ENCODE data around the gene ITGA6. TPM values are rescaled to one million over a fixed set of nuclear protein-coding genes. Genes with fewer than 3 reads are reported as not detected.

Gene ITGA6
- total RNA-seq, 1 experiment from 2014 or later, result 27.8 TPM

DNA sequence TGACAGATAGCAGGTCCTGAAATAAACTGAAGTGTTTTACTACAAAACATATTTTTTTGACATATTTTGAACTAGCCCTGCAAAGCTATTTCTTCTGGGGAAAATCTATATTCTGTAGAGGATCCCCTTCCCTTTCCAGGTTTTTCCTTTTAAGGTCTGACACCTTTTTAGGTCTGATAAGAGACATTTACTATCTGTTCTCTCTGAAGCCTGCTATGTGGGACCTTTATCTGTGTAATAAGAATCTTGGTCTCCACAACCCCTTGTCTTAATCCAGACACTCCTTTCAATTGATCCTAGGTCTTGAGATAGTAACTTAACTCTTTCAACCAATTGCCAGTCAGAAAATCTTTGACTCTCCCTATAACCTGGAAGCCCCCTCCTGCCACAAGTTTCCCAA lies 123.0 kb downstream of the ITGA6 start:
- Mint-ChIP-seq H3K4me1 (ENCODE audit: low read depth, unreplicated experiment) (peaks cover 17% of the 10 kb centered on the region), H3K27ac (ENCODE audit: unreplicated experiment) (peak overlapping the region; percentile 63), H3K36me3 (ENCODE audit: insufficient read depth, unreplicated experiment) (peaks cover 3% of the 10 kb centered on the region), H3K4me3 (ENCODE audit: unreplicated experiment) (no peak overlapping the region), H3K9me3 (ENCODE audit: unreplicated experiment) (peaks cover 9% of the 10 kb centered on the region), H3K27me3 (ENCODE audit: insufficient read depth, unreplicated experiment) (no peaks in the 10 kb centered on the region)
- no TSS peak for BruUV-seq (replicated peaks)
- H3K4me3 ChIP-seq (ENCODE audit: low read depth, low read length), result no peak overlapping the region
- H3K27me3 ChIP-seq (replicated peaks; ENCODE audit: control insufficient read depth, insufficient read depth, low read length), result no peaks in the 10 kb centered on the region
- ChIA-PET CTCF (no interaction called here), POLR2A (no interaction called here)
- TF ChIP-seq, protein P1, sequence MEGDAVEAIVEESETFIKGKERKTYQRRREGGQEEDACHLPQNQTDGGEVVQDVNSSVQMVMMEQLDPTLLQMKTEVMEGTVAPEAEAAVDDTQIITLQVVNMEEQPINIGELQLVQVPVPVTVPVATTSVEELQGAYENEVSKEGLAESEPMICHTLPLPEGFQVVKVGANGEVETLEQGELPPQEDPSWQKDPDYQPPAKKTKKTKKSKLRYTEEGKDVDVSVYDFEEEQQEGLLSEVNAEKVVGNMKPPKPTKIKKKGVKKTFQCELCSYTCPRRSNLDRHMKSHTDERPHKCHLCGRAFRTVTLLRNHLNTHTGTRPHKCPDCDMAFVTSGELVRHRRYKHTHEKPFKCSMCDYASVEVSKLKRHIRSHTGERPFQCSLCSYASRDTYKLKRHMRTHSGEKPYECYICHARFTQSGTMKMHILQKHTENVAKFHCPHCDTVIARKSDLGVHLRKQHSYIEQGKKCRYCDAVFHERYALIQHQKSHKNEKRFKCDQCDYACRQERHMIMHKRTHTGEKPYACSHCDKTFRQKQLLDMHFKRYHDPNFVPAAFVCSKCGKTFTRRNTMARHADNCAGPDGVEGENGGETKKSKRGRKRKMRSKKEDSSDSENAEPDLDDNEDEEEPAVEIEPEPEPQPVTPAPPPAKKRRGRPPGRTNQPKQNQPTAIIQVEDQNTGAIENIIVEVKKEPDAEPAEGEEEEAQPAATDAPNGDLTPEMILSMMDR (IDR thresholded peaks at IDR 0.05; ENCODE audit: insufficient read depth in 1 of 2, low read depth in 1 of 2, low read length in 1 of 2, severe bottlenecking in 1 of 2, unreplicated experiment in 1 of 2), result no peak
- 0 out of 2 replicates have a peak, but pooled peaks cover 4% of the 10 kb centered on the region for H3K9me3 ChIP-seq
- intact Hi-C loops (cut with micrococcal nuclease; ENCODE audit: unreplicated experiment), result no loop called here
- H3K36me3 ChIP-seq (ENCODE audit: control insufficient read depth, insufficient read depth, low read length), result no peaks in the 10 kb centered on the region
- DNase-seq, result no peak
- H3K4me1 ChIP-seq, result peaks cover 8% of the 10 kb centered on the region; the same call in 1 of the 2 replicates

DNA sequence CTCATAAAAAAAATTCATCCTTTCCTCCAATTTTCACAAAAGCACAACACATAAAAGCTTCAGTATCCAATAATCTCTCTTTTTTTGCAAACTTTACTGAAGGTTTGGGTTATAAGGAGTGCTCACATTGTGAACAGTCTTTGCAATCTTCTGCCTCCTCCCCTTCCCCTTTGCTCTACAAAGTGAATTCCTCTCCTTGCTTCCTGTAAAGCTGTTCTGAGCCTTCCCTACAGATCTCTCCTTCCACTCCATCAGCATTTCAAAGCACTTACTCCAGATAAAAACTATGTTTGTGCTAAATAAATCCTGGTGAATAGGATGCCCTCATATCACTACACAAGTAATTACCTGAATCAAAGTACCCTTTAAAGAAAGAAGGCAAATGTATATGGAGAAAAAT lies 123.9 kb downstream of the ITGA6 start:
- Mint-ChIP-seq H3K27me3 (ENCODE audit: insufficient read depth, unreplicated experiment) (no peaks in the 10 kb centered on the region), H3K4me1 (ENCODE audit: low read depth, unreplicated experiment) (peaks cover 17% of the 10 kb centered on the region), H3K27ac (ENCODE audit: unreplicated experiment) (no peak overlapping the region), H3K36me3 (ENCODE audit: insufficient read depth, unreplicated experiment) (peaks cover 11% of the 10 kb centered on the region), H3K9me3 (ENCODE audit: unreplicated experiment) (peaks cover 9% of the 10 kb centered on the region), H3K4me3 (ENCODE audit: unreplicated experiment) (no peak overlapping the region)
- no peak overlapping the region for H3K4me3 ChIP-seq (ENCODE audit: low read depth, low read length)
- no peak for DNase-seq
- H3K4me1 ChIP-seq, result peaks cover 8% of the 10 kb centered on the region; the same call in 1 of the 2 replicates
- BruUV-seq (replicated peaks), result no TSS peak
- CTCF ChIA-PET, result no interaction called here
- 0 out of 2 replicates have a peak, but pooled peaks cover 4% of the 10 kb centered on the region for H3K9me3 ChIP-seq
- TF ChIP-seq, protein P1 (IDR thresholded peaks at IDR 0.05; ENCODE audit: insufficient read depth in 1 of 2, low read depth in 1 of 2, low read length in 1 of 2, severe bottlenecking in 1 of 2, unreplicated experiment in 1 of 2), result no peak
- no peaks in the 10 kb centered on the region for H3K36me3 ChIP-seq (ENCODE audit: control insufficient read depth, insufficient read depth, low read length)
- POLR2A ChIA-PET, result no interaction called here
- no peaks in the 10 kb centered on the region for H3K27me3 ChIP-seq (replicated peaks; ENCODE audit: control insufficient read depth, insufficient read depth, low read length)
- intact Hi-C loops (cut with micrococcal nuclease; ENCODE audit: unreplicated experiment), result no loop called here

DNA sequence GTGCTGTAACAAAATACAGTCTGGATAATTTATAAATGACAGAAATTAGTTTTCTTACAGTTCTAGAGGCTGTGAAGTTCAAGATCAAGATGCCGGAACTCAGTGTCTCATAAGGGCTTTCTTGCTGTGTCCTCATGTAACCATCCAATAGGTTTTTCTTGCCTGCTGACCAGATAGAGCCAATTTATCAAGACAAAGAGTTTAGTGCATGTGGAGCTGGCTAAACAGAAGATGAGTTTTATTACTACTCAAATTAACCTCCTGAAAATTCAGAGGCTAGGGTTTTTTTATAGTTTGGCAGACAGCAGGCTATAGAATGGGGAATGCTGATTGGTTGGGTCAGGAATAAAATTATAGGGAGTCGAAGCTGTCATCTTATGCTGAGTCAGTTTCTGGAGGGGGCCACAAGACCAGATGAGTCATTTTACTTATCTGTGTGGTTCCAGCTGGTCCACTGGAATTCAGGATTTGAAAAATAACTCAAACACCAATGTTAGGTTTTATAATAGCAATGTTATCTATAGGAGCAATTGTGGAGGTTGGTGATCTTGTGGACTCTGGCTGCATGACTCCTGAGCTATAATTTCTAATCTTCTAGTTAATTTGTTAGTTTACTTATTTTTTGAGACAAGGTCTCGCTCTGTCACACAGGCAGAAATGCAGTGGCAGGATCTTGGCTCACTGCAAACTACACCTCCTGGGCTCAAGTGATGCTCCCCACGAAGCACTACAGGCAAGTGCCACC lies 125.3 kb downstream of the ITGA6 start:
- intact Hi-C loops (cut with micrococcal nuclease; ENCODE audit: unreplicated experiment), result no loop called here
- Mint-ChIP-seq H3K27ac (ENCODE audit: unreplicated experiment) (no peak overlapping the region), H3K9me3 (ENCODE audit: unreplicated experiment) (peaks cover 4% of the 10 kb centered on the region), H3K36me3 (ENCODE audit: insufficient read depth, unreplicated experiment) (peaks cover 15% of the 10 kb centered on the region), H3K27me3 (ENCODE audit: insufficient read depth, unreplicated experiment) (no peaks in the 10 kb centered on the region), H3K4me1 (ENCODE audit: low read depth, unreplicated experiment) (peaks cover 24% of the 10 kb centered on the region), H3K4me3 (ENCODE audit: unreplicated experiment) (no peak overlapping the region)
- BruUV-seq (replicated peaks), result no TSS peak
- Histone ChIP-seq H3K4me3 (ENCODE audit: low read depth, low read length) (no peak overlapping the region), H3K36me3 (ENCODE audit: control insufficient read depth, insufficient read depth, low read length) (no peaks in the 10 kb centered on the region), H3K9me3 (0 out of 2 replicates have a peak, but pooled peaks cover 4% of the 10 kb centered on the region), H3K4me1 (peaks cover 8% of the 10 kb centered on the region; the same call in 1 of the 2 replicates), H3K27me3 (replicated peaks; ENCODE audit: control insufficient read depth, insufficient read depth, low read length) (no peaks in the 10 kb centered on the region)
- TF ChIP-seq, protein P1 (IDR thresholded peaks at IDR 0.05; ENCODE audit: insufficient read depth in 1 of 2, low read depth in 1 of 2, low read length in 1 of 2, severe bottlenecking in 1 of 2, unreplicated experiment in 1 of 2), result no peak
- ChIA-PET POLR2A (no interaction called here), CTCF (no interaction called here)
- no peak for DNase-seq
